GM19025 (cell line): ENCODE results near the gene BPHL.
A peak's percentile ranks its signal among the peaks of the same experiment; 100 is the strongest.
"Not testable (repeated sequence)": the region's sequence is repeated elsewhere in the genome, so short reads cannot be mapped to it uniquely, and the experiment has no call there.

ENCODE experiments used
- ATAC-seq: cut with Tn5 transposase; IDR thresholded peaks from one replicate; pipeline ENCODE4 v1.9.1; 2021; ENCODE audit warnings: mild to moderate bottlenecking, low read depth, moderate library complexity; ENCODE audit not compliant: unreplicated experiment

The BPHL gene

GRCh38 chr6:3118353-3119039 is at the start of gene BPHL:
BPHL (plus strand) TSS chr6:3118711; CDS start chr6:3118741, 30 bp downstream.
- ATAC-seq, result peak; percentile 87

- no peak for ATAC-seq
Measured at GRCh38 chr6:3071568-3071967, 46.9 kb upstream of the BPHL start.

- ATAC-seq, result no peak
Measured at GRCh38 chr6:3072798-3073197, 45.7 kb upstream of the BPHL start.

GRCh38 chr6:3073382-3073781 is 45.1 kb upstream of the BPHL start:
- no peak for ATAC-seq

- ATAC-seq, result no peak
Measured at GRCh38 chr6:3075772-3076113, 42.8 kb upstream of the BPHL start.

GRCh38 chr6:3076320-3076719 is 42.2 kb upstream of the BPHL start:
- no peak for ATAC-seq

GRCh38 chr6:3077430-3077829 is 41.1 kb upstream of the BPHL start:
- no peak for ATAC-seq

- not testable (repeated sequence) for ATAC-seq
Measured at GRCh38 chr6:3078952-3079351, 39.6 kb upstream of the BPHL start.

- ATAC-seq, result no peak
Measured at GRCh38 chr6:3079682-3080081, 38.8 kb upstream of the BPHL start.

- no peak for ATAC-seq
Measured at GRCh38 chr6:3081960-3082359, 36.6 kb upstream of the BPHL start.

GRCh38 chr6:3085074-3085473 is 33.4 kb upstream of the BPHL start:
- no peak for ATAC-seq

- no peak for ATAC-seq
Measured at GRCh38 chr6:3086282-3086946, 32.1 kb upstream of the BPHL start.

GRCh38 chr6:3088446-3088845 is 30.1 kb upstream of the BPHL start:
- ATAC-seq, result no peak

GRCh38 chr6:3088968-3089367 is 29.5 kb upstream of the BPHL start:
- no peak for ATAC-seq

GRCh38 chr6:3090013-3090412 is 28.5 kb upstream of the BPHL start:
- ATAC-seq, result no peak

GRCh38 chr6:3094815-3095214 is 23.7 kb upstream of the BPHL start:
- no peak for ATAC-seq

GRCh38 chr6:3102875-3103274 is 15.6 kb upstream of the BPHL start:
- ATAC-seq, result no peak

GRCh38 chr6:3108746-3109414 is 9.6 kb upstream of the BPHL start:
- no peak for ATAC-seq

- no peak for ATAC-seq
Measured at GRCh38 chr6:3109761-3110160, 8.8 kb upstream of the BPHL start.

- ATAC-seq, result no peak
Measured at GRCh38 chr6:3114377-3114776, 4.1 kb upstream of the BPHL start.

GRCh38 chr6:3117912-3118352 is 579 bp upstream of the BPHL start:
- no peak for ATAC-seq
